ENCODE measurements around the gene PLCL1. TPM values are rescaled to one million over a fixed set of nuclear protein-coding genes. Genes with fewer than 3 reads are reported as not detected.

PLCL1 gene
- total RNA-seq, 1 experiment from 2014 or later, result not detected

DNA sequence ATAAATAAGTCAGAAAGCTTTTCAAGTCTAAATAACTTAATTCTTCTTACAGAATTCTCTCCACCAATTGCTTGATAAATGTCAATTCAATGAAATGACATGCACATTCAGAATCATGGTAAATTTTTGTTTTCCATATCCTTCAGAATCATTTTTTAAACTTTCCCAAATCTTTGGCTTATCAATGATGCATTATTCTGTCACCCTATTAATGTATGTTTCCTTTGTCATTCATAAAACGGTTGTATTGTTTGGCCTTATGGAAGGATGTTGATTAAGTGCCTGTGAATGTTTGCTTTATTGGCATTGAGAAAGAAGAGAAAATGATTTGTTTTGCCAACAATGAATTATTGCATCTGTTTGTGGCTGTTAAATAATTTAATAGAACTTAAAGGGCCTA is 260.9 kb downstream of the PLCL1 start:
- no peaks in the 10 kb centered on the region for H3K27me3 ChIP-seq (ENCODE audit: insufficient read depth, low read depth)
- no TSS peak for BruUV-seq (replicated peaks)
- H3K4me3 ChIP-seq, result no peak overlapping the region
- intact Hi-C loops (cut with micrococcal nuclease; ENCODE audit: unreplicated experiment), result no loop called here
- H4K20me1 ChIP-seq (ENCODE audit: insufficient read depth), result no peaks in the 10 kb centered on the region
- no peaks in the 10 kb centered on the region for H3K9me3 ChIP-seq (ENCODE audit: insufficient read depth, low read depth)
- H3K4me2 ChIP-seq, result no peak overlapping the region
- ChIA-PET CTCF (no interaction called here), POLR2A (ENCODE audit: unreplicated experiment) (interaction anchor here (0.7 kb wide), 1 partner anchor 1735 kb away, joined by 6 read pairs; no protein-coding TSS in a partner anchor)
- H3F3A ChIP-seq (ENCODE audit: insufficient read depth, low read depth), result no peaks in the 10 kb centered on the region
- H2AFZ ChIP-seq, result no peak overlapping the region
- H3K36me3 ChIP-seq (ENCODE audit: low read depth), result no peaks in the 10 kb centered on the region
- no peaks in the 10 kb centered on the region for H3K79me2 ChIP-seq (ENCODE audit: low read depth)
- H3K27ac ChIP-seq, result no peak overlapping the region
- H3K9me2 ChIP-seq (ENCODE audit: insufficient read depth), result no peaks in the 10 kb centered on the region
- no peaks in the 10 kb centered on the region for H3K4me1 ChIP-seq (replicated peaks; ENCODE audit: insufficient read depth)
- TF ChIP-seq, protein P1, sequence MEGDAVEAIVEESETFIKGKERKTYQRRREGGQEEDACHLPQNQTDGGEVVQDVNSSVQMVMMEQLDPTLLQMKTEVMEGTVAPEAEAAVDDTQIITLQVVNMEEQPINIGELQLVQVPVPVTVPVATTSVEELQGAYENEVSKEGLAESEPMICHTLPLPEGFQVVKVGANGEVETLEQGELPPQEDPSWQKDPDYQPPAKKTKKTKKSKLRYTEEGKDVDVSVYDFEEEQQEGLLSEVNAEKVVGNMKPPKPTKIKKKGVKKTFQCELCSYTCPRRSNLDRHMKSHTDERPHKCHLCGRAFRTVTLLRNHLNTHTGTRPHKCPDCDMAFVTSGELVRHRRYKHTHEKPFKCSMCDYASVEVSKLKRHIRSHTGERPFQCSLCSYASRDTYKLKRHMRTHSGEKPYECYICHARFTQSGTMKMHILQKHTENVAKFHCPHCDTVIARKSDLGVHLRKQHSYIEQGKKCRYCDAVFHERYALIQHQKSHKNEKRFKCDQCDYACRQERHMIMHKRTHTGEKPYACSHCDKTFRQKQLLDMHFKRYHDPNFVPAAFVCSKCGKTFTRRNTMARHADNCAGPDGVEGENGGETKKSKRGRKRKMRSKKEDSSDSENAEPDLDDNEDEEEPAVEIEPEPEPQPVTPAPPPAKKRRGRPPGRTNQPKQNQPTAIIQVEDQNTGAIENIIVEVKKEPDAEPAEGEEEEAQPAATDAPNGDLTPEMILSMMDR (conservative IDR thresholded peaks at IDR 0.05), result no peak
- no peak for TF ChIP-seq EZH2 (IDR thresholded peaks at IDR 0.05; ENCODE audit: low read depth)
- no peak for DNase-seq

DNA sequence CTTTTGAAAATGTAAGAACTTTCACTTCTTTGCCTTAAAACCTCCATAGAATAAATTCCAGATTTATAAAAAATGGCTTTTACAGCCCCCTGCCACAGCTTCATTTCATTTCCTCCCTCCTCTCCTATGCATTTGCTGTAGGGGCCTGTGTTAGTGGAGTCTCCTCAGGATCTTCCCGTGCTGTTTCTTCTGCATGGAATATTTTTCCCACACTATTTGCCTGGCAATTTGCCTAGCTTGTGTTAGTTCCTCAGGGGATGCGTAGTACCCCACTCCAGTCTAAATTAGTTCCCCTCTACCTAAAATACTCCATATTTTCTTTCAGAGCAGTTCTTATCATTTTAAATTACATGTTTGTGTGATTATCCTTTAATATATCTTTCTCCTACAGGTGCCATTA is 262.2 kb downstream of the PLCL1 start:
- Histone ChIP-seq H3K9me3 (ENCODE audit: insufficient read depth, low read depth) (no peaks in the 10 kb centered on the region), H3K9me2 (ENCODE audit: insufficient read depth) (no peaks in the 10 kb centered on the region), H3K27me3 (ENCODE audit: insufficient read depth, low read depth) (no peaks in the 10 kb centered on the region), H2AFZ (no peak overlapping the region), H3K4me1 (replicated peaks; ENCODE audit: insufficient read depth) (no peaks in the 10 kb centered on the region), H3K27ac (no peak overlapping the region), H3K4me3 (no peak overlapping the region), H3F3A (ENCODE audit: insufficient read depth, low read depth) (no peaks in the 10 kb centered on the region), H3K4me2 (no peak overlapping the region), H3K79me2 (ENCODE audit: low read depth) (no peaks in the 10 kb centered on the region), H4K20me1 (ENCODE audit: insufficient read depth) (no peaks in the 10 kb centered on the region), H3K36me3 (ENCODE audit: low read depth) (no peaks in the 10 kb centered on the region)
- DNase-seq, result no peak
- intact Hi-C loops (cut with micrococcal nuclease; ENCODE audit: unreplicated experiment), result no loop called here
- POLR2A ChIA-PET (ENCODE audit: unreplicated experiment), result no interaction called here
- no TSS peak for BruUV-seq (replicated peaks)
- TF ChIP-seq, protein P1 (conservative IDR thresholded peaks at IDR 0.05), result no peak
- TF ChIP-seq EZH2 (IDR thresholded peaks at IDR 0.05; ENCODE audit: low read depth), result no peak
- CTCF ChIA-PET, result interaction anchor here (0.6 kb wide), 1 partner anchor 12 kb away, joined by 6 read pairs; no protein-coding TSS in a partner anchor

DNA sequence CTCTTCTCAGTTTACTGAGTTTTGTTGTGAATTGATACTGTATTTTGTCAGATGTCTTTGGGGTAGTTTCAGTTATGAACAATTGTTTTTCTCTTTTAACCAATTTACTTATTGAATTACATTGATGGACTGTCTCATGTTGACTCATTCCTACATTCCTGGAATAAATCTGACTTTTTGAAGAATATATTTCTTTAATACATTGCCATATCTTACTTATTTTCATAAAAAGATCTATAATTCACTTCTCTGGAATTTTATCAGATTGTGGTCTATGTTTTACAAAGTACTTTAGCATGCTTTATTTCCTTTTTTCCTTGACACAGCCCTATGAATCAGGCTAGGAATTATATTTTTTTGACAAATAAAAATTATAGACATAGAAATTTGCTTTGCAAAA is 268.3 kb downstream of the PLCL1 start:
- ChIA-PET CTCF (no interaction called here), POLR2A (ENCODE audit: unreplicated experiment) (no interaction called here)
- H4K20me1 ChIP-seq (ENCODE audit: insufficient read depth), result no peaks in the 10 kb centered on the region
- no TSS peak for BruUV-seq (replicated peaks)
- TF ChIP-seq, protein P1 (conservative IDR thresholded peaks at IDR 0.05), result no peak
- TF ChIP-seq EZH2 (IDR thresholded peaks at IDR 0.05; ENCODE audit: low read depth), result no peak
- H3K4me3 ChIP-seq, result no peak overlapping the region
- H3K4me1 ChIP-seq (replicated peaks; ENCODE audit: insufficient read depth), result no peaks in the 10 kb centered on the region
- no peaks in the 10 kb centered on the region for H3K79me2 ChIP-seq (ENCODE audit: low read depth)
- DNase-seq, result no peak
- intact Hi-C loops (cut with micrococcal nuclease; ENCODE audit: unreplicated experiment), result no loop called here
- no peaks in the 10 kb centered on the region for H3K9me3 ChIP-seq (ENCODE audit: insufficient read depth, low read depth)
- no peaks in the 10 kb centered on the region for H3K27me3 ChIP-seq (ENCODE audit: insufficient read depth, low read depth)
- no peak overlapping the region for H2AFZ ChIP-seq
- H3K4me2 ChIP-seq, result no peak overlapping the region
- H3K36me3 ChIP-seq (ENCODE audit: low read depth), result no peaks in the 10 kb centered on the region
- H3K27ac ChIP-seq, result no peak overlapping the region
- no peaks in the 10 kb centered on the region; the same call in 1 of the 2 replicates for H3K9me2 ChIP-seq (ENCODE audit: insufficient read depth)
- no peaks in the 10 kb centered on the region for H3F3A ChIP-seq (ENCODE audit: insufficient read depth, low read depth)

Data from PC-9 (cell line).